H1 (cell line): ENCODE measurements around the gene STARD3. TPM values are rescaled to one million over a fixed set of nuclear protein-coding genes. Genes with fewer than 3 reads are reported as not detected.

Experiments used
- BCL11A ChIP-seq, 2 experiments: IDR thresholded peaks; one replicate each; pipeline ENCODE4 v1.6.1; 2011; ENCODE audit warnings: low read depth in 2 of 2, low read length in 2 of 2, mild to moderate bottlenecking in 2 of 2
- BRCA1 ChIP-seq: IDR thresholded peaks from 2 replicates; pipeline ENCODE4 v1.6.1; 2012; ENCODE audit warnings: low read depth, low read length, improper control_type of control experiment
- CBX5 ChIP-seq: fragments of 300-800, 300-1000 bp; sonication (generic); IDR thresholded peaks from 2 replicates; pipeline ENCODE4 v1.7.1; 2016; ENCODE audit warnings: antibody characterized with exemption, low read length, low read depth
- CBX8 ChIP-seq: fragments of 300-800, 300-1000 bp; sonication (generic); IDR thresholded peaks from 2 replicates; pipeline ENCODE4 v1.7.1; 2016; ENCODE audit warnings: low read depth, low read length, borderline replicate concordance
- CHD2 ChIP-seq: IDR thresholded peaks from 2 replicates; pipeline ENCODE4 v1.6.1; 2012; ENCODE audit warnings: low read length, improper control_type of control experiment
- CREB1 ChIP-seq: IDR thresholded peaks from 2 replicates; pipeline ENCODE4 v1.6.1; 2012; ENCODE audit warnings: inconsistent platforms
- CTCF ChIP-seq, 3 experiments: IDR thresholded peaks; 1 replicate in 2 of 3; 2 replicates in 1 of 3; pipeline versions ENCODE4 v1.5.1 to v1.6.1; 2011; ENCODE audit warnings: low read length in 3 of 3, mild to moderate bottlenecking in 3 of 3, inconsistent platforms in 2 of 3, low read depth in 1 of 3, moderate library complexity in 1 of 3; ENCODE audit not compliant: insufficient read depth in 1 of 3; ENCODE audit errors: control extremely low read depth in 1 of 3
- E2F6 ChIP-seq: IDR thresholded peaks from 2 replicates; pipeline ENCODE4 v1.6.1; 2012; ENCODE audit warnings: inconsistent platforms
- EGR1 ChIP-seq: IDR thresholded peaks from 2 replicates; pipeline ENCODE4 v1.6.1; 2011; ENCODE audit warnings: low read depth, low read length, borderline replicate concordance
- KDM5A ChIP-seq: fragments of 200-600 bp; IDR thresholded peaks from 2 replicates; pipeline ENCODE4 v1.7.1; 2012; ENCODE audit warnings: mild to moderate bottlenecking, low read length, inconsistent platforms, mixed read lengths
- PHF8 ChIP-seq: fragments of 200-600 bp; sonication (generic); conservative IDR thresholded peaks from 2 replicates; pipeline ENCODE4 v1.7.1; 2012; ENCODE audit warnings: low read depth, mild to moderate bottlenecking, inconsistent platforms, low read length, moderate library complexity
- RAD21 ChIP-seq, 2 experiments: IDR thresholded peaks in 1 of 2; conservative IDR thresholded peaks in 1 of 2; 2 replicates each; pipeline ENCODE4 v1.6.1; 2011; ENCODE audit warnings: low read depth in 2 of 2, low read length in 2 of 2, improper control_type of control experiment in 1 of 2, inconsistent platforms in 1 of 2, mild to moderate bottlenecking in 1 of 2, moderate library complexity in 1 of 2
- RBBP5 ChIP-seq: IDR thresholded peaks from 2 replicates; pipeline ENCODE4 v1.7.1; 2012; ENCODE audit warnings: low read depth, mild to moderate bottlenecking, inconsistent platforms, low read length, moderate library complexity, borderline replicate concordance
- SAP30 ChIP-seq: fragments of 300-600 bp; sonication (generic); IDR thresholded peaks from 2 replicates; pipeline ENCODE4 v1.7.1; 2012; ENCODE audit warnings: low read length, moderate library complexity, mild to moderate bottlenecking, inconsistent platforms; ENCODE audit not compliant: insufficient read depth, insufficient replicate concordance
- SIRT6 ChIP-seq: IDR thresholded peaks from one replicate; pipeline ENCODE4 v1.7.1; 2012; ENCODE audit warnings: low read length, inconsistent platforms
- SIX5 ChIP-seq: IDR thresholded peaks from 2 replicates; pipeline ENCODE4 v1.6.1; 2011; ENCODE audit warnings: mild to moderate bottlenecking, low read depth, low read length
- SP1 ChIP-seq: IDR thresholded peaks from 2 replicates; pipeline ENCODE4 v1.6.1; 2011; ENCODE audit warnings: low read depth, low read length
- SRF ChIP-seq: IDR thresholded peaks from 2 replicates; pipeline ENCODE4 v1.6.1; 2011; ENCODE audit warnings: mild to moderate bottlenecking, low read depth, low read length, moderate library complexity
- TBP ChIP-seq: IDR thresholded peaks from 2 replicates; pipeline ENCODE4 v1.6.1; 2011; ENCODE audit warnings: low read depth, low read length, improper control_type of control experiment
- TCF12 ChIP-seq: IDR thresholded peaks from 2 replicates; pipeline ENCODE4 v1.6.1; 2011; ENCODE audit warnings: low read depth, mild to moderate bottlenecking, low read length
- YY1 ChIP-seq: IDR thresholded peaks from 2 replicates; pipeline ENCODE4 v1.6.1; 2011; ENCODE audit warnings: low read depth, mild to moderate bottlenecking, low read length
- polyA plus RNA-seq, 7 experiments: library from polyadenylated mRNA; depleted of rRNA in 3 of 7; stranded (reverse) in 5 of 7; unstranded in 2 of 7; fragments of >200 nt in 5 of 7; fragments of 200-250 nt in 2 of 7; gene quantifications; 1 replicate in 5 of 7; 2 replicates in 1 of 7; 4 replicates in 1 of 7; pipeline versions ENCODE4 v1.2.1 to v1.2.3, GENCODE V29; 2011 to 2013; ENCODE audit warnings: missing spikeins in 2 of 7, mixed read lengths in 2 of 7
- total RNA-seq: library from RNA; stranded (reverse); fragmentation: NEBNext Ultra II Directional; extraction: Animal tissue kit (Norgen Biotek cat#: 25700); gene quantifications from 2 replicates; pipeline ENCODE4 v1.2.1, GENCODE V29; 2021

STARD3 gene
- total and polyA plus RNA-seq, 2 of the 8 experiments (the other 6 are each of a cell fraction or from before 2014, with no cell fraction given) = 47.6 to 80.3 TPM

- TF ChIP-seq CBX8 (no peak), RAD21 (IDR thresholded peaks at IDR 0.05 in 1 of 2, conservative IDR thresholded peaks at IDR 0.05 in 1 of 2; ENCODE audit: low read depth in 2 of 2, low read length in 2 of 2) (0 out of 4 replicates have a peak, but pooled peaks of 1 of the 2 experiments have one; percentile 6), SIX5 (no peak), TCF12 (no peak), KDM5A (peak; percentile 57; the same call in 1 of the 2 replicates), CHD2 (no peak), CREB1 (no peak; the same call in 1 of the 2 replicates), RBBP5 (no peak; the same call in 1 of the 2 replicates), PHF8 (peak; percentile 67), BRCA1 (no peak), CBX5 (no peak), BCL11A (IDR thresholded peaks at IDR 0.05; ENCODE audit: low read depth in 2 of 2, low read length in 2 of 2) (no peak), SIRT6 (no peak), SAP30 (peak; percentile 88), E2F6 (peak; percentile 69; the same call in 1 of the 2 replicates), SP1 (peak; percentile 43; the same call in 1 of the 2 replicates), EGR1 (no peak), TBP (no peak), YY1 (no peak; the same call in 1 of the 2 replicates), CTCF (IDR thresholded peaks at IDR 0.05; ENCODE audit: control extremely low read depth in 1 of 3, insufficient read depth in 1 of 3, low read depth in 1 of 3, low read length in 3 of 3) (peak in 2 of 3 experiments; percentile 18 to 32; a peak in 3 of 4 replicates), SRF (no peak)
Observed at GRCh38 chr17:39636927-39637736, at the start of gene STARD3 (continued).
